ENCODE results near the gene NYNRIN. TPM values are rescaled to one million over a fixed set of nuclear protein-coding genes. Genes with fewer than 3 reads are reported as not detected.

NYNRIN gene
- total RNA-seq, 1 experiment from 2014 or later = 0.27 TPM

DNA sequence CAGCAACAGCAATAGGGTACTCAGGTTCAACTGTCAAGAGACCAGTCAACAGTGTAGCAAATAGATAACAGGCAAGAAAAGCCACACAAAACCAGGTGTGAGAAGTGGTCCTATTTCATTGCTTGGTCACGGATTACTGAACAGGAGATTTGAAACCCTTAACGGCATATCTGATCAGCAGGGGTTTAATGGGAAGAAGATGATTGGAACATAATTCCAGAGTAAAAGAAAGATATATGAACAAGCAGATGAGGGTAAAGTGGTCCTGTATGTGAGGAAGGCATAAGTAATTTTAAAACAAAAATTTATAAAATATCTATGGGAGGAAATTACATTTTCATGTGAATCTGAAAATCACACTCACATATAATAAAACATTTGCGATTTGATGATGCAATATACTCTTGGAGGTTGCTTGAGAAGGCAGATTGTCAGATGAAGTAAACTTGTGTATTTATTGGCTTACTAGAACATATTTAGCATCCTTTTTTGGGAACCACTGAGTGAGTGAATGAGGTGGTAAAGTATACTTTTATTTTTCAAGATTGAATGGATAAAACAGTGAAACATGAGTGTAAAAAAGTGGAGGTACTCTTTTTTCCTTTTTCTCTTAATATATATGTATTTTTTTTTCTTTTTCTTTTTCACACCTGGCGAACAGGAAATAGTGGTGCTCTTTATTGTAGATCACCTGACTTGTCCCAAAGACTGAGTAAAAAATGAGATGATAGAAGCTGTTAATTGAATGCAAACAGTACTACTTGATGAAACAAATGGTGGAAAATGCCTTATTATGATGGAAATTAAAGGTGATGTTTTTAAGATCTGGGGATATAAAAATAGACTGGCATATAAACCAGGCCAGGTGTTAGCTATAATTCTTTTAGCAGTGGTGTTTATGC, 65.3 kb downstream of the NYNRIN start:
- Histone ChIP-seq H3K36me3 (ENCODE audit: control insufficient read depth in 1 of 2, insufficient read depth in 2 of 2, low read length in 2 of 2) (no peaks in the 10 kb centered on the region), H2AFZ (ENCODE audit: low read depth, low read length, poor library complexity, severe bottlenecking) (no peak overlapping the region), H3K27ac (ENCODE audit: low read depth, low read length) (no peak overlapping the region), H3K9ac (ENCODE audit: low read length) (no peak overlapping the region), H3K9me3 (ENCODE audit: control insufficient read depth in 1 of 2, insufficient read depth in 1 of 2, low read depth in 1 of 2, low read length in 2 of 2) (no peaks in the 10 kb centered on the region), H3K4me3 (replicated peaks in 1 of 2; ENCODE audit: low read depth in 1 of 2, low read length in 2 of 2) (no peak overlapping the region), H4K20me1 (ENCODE audit: insufficient read depth) (no peaks in the 10 kb centered on the region), H3K4me2 (ENCODE audit: low read length) (no peak overlapping the region), H3K27me3 (ENCODE audit: insufficient read depth, low read length) (no peaks in the 10 kb centered on the region), H3K4me1 (ENCODE audit: control insufficient read depth in 1 of 2, insufficient read depth in 2 of 2, low read length in 2 of 2) (no peaks in the 10 kb centered on the region), H3K9me2 (ENCODE audit: insufficient read depth) (no peaks in the 10 kb centered on the region), H3K79me2 (ENCODE audit: insufficient read depth, low read length) (no peaks in the 10 kb centered on the region)
- RAD21 ChIA-PET (ENCODE audit: low non-redundant PET in 1 of 2, low total read pairs in 2 of 2, uncharacterized antibody in 2 of 2, unreplicated experiment in 2 of 2) = no interaction called here
- DNase-seq (ENCODE audit: low read depth, low spot score) = no peak
- POLR2A ChIA-PET = no interaction called here
- no peak for ATAC-seq
- no peak for TF ChIP-seq SP1 (IDR thresholded peaks at IDR 0.05; ENCODE audit: low read depth)
- BruUV-seq (replicated peaks) = no TSS peak
- CTCF ChIA-PET = no interaction called here
- intact Hi-C loops (cut with micrococcal nuclease) = no loop called here

DNA sequence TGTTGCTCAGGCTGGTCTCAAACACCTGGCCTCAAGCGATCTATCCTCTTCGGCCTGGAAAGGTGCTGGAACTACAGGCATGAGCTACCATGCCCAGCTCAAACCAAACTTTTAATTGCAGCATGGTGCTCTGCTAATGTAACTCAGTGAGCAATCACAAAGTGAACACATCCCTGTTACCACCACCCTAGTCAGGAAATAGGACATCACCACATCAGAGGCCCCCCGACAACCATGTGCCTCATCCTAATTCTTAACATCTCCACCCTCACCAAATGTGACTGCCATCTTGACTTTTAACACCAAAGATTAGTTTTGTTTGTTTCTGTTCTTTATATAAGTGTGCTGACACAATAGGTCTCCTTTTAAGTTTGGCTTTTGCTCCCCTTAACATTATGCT, 66.6 kb downstream of the NYNRIN start:
- Histone ChIP-seq H3K9ac (ENCODE audit: low read length) (no peak overlapping the region), H3K27ac (ENCODE audit: low read depth, low read length) (no peak overlapping the region), H3K79me2 (ENCODE audit: insufficient read depth, low read length) (no peaks in the 10 kb centered on the region), H3K4me3 (replicated peaks in 1 of 2; ENCODE audit: low read depth in 1 of 2, low read length in 2 of 2) (no peak overlapping the region), H3K36me3 (ENCODE audit: control insufficient read depth in 1 of 2, insufficient read depth in 2 of 2, low read length in 2 of 2) (no peaks in the 10 kb centered on the region), H3K9me2 (ENCODE audit: insufficient read depth) (no peaks in the 10 kb centered on the region), H3K27me3 (ENCODE audit: insufficient read depth, low read length) (no peaks in the 10 kb centered on the region), H4K20me1 (ENCODE audit: insufficient read depth) (no peaks in the 10 kb centered on the region), H3K4me1 (ENCODE audit: control insufficient read depth in 1 of 2, insufficient read depth in 2 of 2, low read length in 2 of 2) (no peaks in the 10 kb centered on the region), H3K9me3 (ENCODE audit: control insufficient read depth in 1 of 2, insufficient read depth in 1 of 2, low read depth in 1 of 2, low read length in 2 of 2) (no peaks in the 10 kb centered on the region), H3K4me2 (ENCODE audit: low read length) (no peak overlapping the region), H2AFZ (ENCODE audit: low read depth, low read length, poor library complexity, severe bottlenecking) (no peak overlapping the region)
- intact Hi-C loops (cut with micrococcal nuclease) = no loop called here
- no peak for TF ChIP-seq TCF7L2 (IDR thresholded peaks at IDR 0.05; ENCODE audit: borderline replicate concordance, extremely low read depth, insufficient read depth, insufficient read length)
- TF ChIP-seq, protein P1, sequence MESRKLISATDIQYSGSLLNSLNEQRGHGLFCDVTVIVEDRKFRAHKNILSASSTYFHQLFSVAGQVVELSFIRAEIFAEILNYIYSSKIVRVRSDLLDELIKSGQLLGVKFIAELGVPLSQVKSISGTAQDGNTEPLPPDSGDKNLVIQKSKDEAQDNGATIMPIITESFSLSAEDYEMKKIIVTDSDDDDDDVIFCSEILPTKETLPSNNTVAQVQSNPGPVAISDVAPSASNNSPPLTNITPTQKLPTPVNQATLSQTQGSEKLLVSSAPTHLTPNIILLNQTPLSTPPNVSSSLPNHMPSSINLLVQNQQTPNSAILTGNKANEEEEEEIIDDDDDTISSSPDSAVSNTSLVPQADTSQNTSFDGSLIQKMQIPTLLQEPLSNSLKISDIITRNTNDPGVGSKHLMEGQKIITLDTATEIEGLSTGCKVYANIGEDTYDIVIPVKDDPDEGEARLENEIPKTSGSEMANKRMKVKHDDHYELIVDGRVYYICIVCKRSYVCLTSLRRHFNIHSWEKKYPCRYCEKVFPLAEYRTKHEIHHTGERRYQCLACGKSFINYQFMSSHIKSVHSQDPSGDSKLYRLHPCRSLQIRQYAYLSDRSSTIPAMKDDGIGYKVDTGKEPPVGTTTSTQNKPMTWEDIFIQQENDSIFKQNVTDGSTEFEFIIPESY (IDR thresholded peaks at IDR 0.05; ENCODE audit: extremely low read depth, insufficient replicate concordance, low read length) = no peak
- TF ChIP-seq SRF (IDR thresholded peaks at IDR 0.05; ENCODE audit: low read depth) = no peak
- TF ChIP-seq, protein P2, sequence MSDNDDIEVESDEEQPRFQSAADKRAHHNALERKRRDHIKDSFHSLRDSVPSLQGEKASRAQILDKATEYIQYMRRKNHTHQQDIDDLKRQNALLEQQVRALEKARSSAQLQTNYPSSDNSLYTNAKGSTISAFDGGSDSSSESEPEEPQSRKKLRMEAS (IDR thresholded peaks at IDR 0.05) = no peak
- no peak for TF ChIP-seq FOSL1 (IDR thresholded peaks at IDR 0.05; ENCODE audit: low read depth)
- TF ChIP-seq CEBPB (IDR thresholded peaks at IDR 0.05; ENCODE audit: low read depth) = no peak
- TF ChIP-seq SIN3A (IDR thresholded peaks at IDR 0.05; ENCODE audit: low read depth) = no peak
- TF ChIP-seq RAD21 (IDR thresholded peaks at IDR 0.05; ENCODE audit: low read depth) = no peak
- RAD21 ChIA-PET (ENCODE audit: low non-redundant PET in 1 of 2, low total read pairs in 2 of 2, uncharacterized antibody in 2 of 2, unreplicated experiment in 2 of 2) = no interaction called here
- POLR2A ChIA-PET = no interaction called here
- CTCF ChIA-PET = no interaction called here
- no TSS peak for BruUV-seq (replicated peaks)
- ATAC-seq = no peak
- DNase-seq (ENCODE audit: low read depth, low spot score) = no peak

Measured in HCT116 (cell line).